ENCODE data around the gene KIF16B.

GRCh38 chr20:16262594-16262993 lies 310.7 kb downstream of the KIF16B start:
- TF ChIP-seq EZH2 (IDR thresholded peaks at IDR 0.05; ENCODE audit: borderline replicate concordance, low read length), result no peak
- TF ChIP-seq, protein P1, sequence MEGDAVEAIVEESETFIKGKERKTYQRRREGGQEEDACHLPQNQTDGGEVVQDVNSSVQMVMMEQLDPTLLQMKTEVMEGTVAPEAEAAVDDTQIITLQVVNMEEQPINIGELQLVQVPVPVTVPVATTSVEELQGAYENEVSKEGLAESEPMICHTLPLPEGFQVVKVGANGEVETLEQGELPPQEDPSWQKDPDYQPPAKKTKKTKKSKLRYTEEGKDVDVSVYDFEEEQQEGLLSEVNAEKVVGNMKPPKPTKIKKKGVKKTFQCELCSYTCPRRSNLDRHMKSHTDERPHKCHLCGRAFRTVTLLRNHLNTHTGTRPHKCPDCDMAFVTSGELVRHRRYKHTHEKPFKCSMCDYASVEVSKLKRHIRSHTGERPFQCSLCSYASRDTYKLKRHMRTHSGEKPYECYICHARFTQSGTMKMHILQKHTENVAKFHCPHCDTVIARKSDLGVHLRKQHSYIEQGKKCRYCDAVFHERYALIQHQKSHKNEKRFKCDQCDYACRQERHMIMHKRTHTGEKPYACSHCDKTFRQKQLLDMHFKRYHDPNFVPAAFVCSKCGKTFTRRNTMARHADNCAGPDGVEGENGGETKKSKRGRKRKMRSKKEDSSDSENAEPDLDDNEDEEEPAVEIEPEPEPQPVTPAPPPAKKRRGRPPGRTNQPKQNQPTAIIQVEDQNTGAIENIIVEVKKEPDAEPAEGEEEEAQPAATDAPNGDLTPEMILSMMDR (conservative IDR thresholded peaks at IDR 0.05 in 1 of 2, IDR thresholded peaks at IDR 0.05 in 1 of 2; ENCODE audit: extremely low read depth in 1 of 2, insufficient read depth in 1 of 2, low read depth in 1 of 2, low read length in 2 of 2), result no peak

All from mammary epithelial cell (primary cell).